ENCODE data around the gene ADARB2. TPM values are rescaled to one million over a fixed set of nuclear protein-coding genes. Genes with fewer than 3 reads are reported as not detected.

ADARB2 gene
- total and polyA plus RNA-seq, 10 of the 15 experiments (the other 5 are each of a cell fraction or from before 2014, with no cell fraction given): 0.02 to 4.1 (median 0.76) TPM

DNA sequence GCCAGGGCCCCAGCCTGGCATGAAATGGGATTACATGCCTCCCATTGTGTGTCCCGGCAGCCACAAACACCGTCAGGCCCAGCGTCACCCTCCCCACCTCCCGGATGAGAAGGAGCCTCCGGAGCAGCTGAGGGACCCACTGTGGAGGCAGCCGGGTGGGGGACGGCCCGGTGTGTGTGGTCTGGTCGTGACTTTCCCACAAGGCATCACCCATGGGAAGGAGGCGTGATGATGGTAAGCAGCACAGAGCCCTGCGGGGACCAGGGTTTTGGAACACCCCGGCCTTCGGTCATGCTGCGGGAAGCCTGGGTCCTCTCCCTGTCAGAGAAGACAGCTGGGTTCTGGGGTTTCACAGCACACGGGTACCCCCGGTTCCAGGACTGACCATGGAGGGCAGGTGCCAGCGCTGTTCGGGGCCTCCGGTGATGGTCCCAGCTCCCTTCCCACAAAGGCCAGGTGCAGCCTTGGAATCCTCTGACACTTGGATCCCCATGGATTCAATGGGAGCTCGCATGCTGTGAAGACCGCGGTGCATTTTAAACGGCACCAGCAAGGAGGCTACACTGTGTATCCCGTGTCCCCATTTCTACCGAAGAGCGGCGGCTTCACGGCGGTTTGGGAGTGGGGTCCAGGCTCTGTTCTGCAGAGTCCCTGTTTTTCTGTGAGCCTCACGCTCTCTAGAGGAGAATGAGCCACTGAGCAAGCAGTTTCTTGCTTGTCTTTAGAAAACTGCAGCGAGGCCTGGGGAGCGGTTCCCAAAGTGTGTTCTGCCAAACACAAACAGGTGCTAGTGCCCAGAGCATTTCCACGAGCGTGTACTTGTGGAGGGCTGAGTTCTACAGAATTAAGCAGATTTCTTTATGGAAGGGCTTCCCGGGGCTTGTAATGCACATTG, 336.0 kb downstream of the ADARB2 start (continued):
- TF ChIP-seq STAT3 (IDR thresholded peaks at IDR 0.05; ENCODE audit: low read depth, low read length): no peak

DNA sequence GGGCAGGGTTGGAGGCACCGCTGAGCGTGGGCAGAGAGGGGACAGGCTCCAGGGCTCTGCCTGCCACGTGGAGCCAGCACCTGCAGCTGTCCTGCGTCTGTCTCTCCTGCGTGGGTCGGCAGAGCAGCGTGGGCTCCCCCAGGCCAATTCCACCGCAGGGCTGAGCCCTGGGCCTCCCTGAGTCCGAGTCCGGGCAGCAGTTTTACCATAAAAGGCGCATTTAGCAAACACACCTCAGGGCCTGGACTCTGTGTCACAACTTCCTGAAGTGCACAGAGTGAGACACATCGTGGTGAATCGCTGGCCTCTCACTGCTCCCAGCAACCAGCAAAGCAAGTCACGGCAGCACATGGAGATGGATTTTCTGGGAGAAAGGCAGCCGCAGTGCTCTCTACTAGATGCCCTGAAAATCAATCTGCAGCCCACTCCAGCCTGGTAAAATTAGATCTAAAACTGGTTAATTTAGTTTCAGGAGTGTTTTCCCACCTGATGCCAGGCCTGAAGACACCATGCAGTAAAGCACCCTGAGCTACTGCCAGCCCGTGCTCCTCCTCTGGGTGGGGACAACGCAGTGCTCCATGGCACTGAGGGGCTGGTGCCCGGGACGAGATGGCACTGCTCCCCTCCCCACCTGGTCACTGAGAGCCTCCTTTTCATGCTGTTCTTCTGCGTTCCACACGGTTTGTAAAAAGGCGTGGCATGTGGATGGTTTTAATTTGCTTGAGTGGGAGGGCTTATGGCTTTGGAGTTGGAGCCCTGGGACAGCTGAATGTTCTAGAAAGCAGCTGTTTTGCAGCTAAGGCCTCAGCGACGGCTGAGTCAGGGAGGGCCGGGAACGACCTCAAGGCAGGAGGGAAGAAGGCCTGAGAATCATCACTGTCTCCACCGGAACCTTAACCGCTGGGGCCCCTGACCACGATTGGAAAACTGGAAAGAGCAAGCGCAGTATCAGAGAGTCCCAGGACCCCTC, 336.9 kb downstream of the ADARB2 start:
- WGBS (ENCODE audit: insufficient coverage, insufficient replicate concordance, low lambda C conversion rate, missing lambda C conversion rate): 24% methylated on average over 28 of the region's 30 CpGs
- ATAC-seq: no peak
- TF ChIP-seq NR2C1 (IDR thresholded peaks at IDR 0.05) (no peak), ZZZ3 (IDR thresholded peaks at IDR 0.05; ENCODE audit: control insufficient read depth, insufficient read length, low read depth) (no peak), GATAD2B (conservative IDR thresholded peaks at IDR 0.05; ENCODE audit: low read depth) (no peak), BRCA1 (IDR thresholded peaks at IDR 0.05; ENCODE audit: low read depth, low read length) (no peak), SPI1 (IDR thresholded peaks at IDR 0.05; ENCODE audit: borderline replicate concordance, insufficient read depth, low read depth, low read length) (no peak), STAT1 (conservative IDR thresholded peaks at IDR 0.05) (no peak), STAT3 (IDR thresholded peaks at IDR 0.05; ENCODE audit: low read depth, low read length) (no peak), IRF4 (IDR thresholded peaks at IDR 0.05; ENCODE audit: low read depth, low read length) (no peak), RAD21 (IDR thresholded peaks at IDR 0.05; ENCODE audit: insufficient read depth, low read depth, low read length) (no peak), POU2F2 (IDR thresholded peaks at IDR 0.05; ENCODE audit: borderline replicate concordance, low read depth, low read length) (no peak), GABPA (IDR thresholded peaks at IDR 0.05; ENCODE audit: low read depth) (no peak)
- TF ChIP-seq, protein P1, sequence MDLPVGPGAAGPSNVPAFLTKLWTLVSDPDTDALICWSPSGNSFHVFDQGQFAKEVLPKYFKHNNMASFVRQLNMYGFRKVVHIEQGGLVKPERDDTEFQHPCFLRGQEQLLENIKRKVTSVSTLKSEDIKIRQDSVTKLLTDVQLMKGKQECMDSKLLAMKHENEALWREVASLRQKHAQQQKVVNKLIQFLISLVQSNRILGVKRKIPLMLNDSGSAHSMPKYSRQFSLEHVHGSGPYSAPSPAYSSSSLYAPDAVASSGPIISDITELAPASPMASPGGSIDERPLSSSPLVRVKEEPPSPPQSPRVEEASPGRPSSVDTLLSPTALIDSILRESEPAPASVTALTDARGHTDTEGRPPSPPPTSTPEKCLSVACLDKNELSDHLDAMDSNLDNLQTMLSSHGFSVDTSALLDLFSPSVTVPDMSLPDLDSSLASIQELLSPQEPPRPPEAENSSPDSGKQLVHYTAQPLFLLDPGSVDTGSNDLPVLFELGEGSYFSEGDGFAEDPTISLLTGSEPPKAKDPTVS (IDR thresholded peaks at IDR 0.05; ENCODE audit: low read depth, low read length): no peak
- TF ChIP-seq, protein P2, sequence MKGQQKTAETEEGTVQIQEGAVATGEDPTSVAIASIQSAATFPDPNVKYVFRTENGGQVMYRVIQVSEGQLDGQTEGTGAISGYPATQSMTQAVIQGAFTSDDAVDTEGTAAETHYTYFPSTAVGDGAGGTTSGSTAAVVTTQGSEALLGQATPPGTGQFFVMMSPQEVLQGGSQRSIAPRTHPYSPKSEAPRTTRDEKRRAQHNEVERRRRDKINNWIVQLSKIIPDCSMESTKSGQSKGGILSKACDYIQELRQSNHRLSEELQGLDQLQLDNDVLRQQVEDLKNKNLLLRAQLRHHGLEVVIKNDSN (IDR thresholded peaks at IDR 0.05; ENCODE audit: borderline replicate concordance, extremely low read length, insufficient read depth, low read depth, low read length): no peak
- TF ChIP-seq, protein P3, sequence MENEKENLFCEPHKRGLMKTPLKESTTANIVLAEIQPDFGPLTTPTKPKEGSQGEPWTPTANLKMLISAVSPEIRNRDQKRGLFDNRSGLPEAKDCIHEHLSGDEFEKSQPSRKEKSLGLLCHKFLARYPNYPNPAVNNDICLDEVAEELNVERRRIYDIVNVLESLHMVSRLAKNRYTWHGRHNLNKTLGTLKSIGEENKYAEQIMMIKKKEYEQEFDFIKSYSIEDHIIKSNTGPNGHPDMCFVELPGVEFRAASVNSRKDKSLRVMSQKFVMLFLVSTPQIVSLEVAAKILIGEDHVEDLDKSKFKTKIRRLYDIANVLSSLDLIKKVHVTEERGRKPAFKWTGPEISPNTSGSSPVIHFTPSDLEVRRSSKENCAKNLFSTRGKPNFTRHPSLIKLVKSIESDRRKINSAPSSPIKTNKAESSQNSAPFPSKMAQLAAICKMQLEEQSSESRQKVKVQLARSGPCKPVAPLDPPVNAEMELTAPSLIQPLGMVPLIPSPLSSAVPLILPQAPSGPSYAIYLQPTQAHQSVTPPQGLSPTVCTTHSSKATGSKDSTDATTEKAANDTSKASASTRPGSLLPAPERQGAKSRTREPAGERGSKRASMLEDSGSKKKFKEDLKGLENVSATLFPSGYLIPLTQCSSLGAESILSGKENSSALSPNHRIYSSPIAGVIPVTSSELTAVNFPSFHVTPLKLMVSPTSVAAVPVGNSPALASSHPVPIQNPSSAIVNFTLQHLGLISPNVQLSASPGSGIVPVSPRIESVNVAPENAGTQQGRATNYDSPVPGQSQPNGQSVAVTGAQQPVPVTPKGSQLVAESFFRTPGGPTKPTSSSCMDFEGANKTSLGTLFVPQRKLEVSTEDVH (IDR thresholded peaks at IDR 0.05; ENCODE audit: low read depth, partially characterized antibody): no peak

More for the DNA sequence above, 336.9 kb downstream of the ADARB2 start:
- intact Hi-C loops (cut with micrococcal nuclease; ENCODE audit: unreplicated experiment) (no loop called here), in situ Hi-C loops (cut with MboI) (no loop called here)
- H3K36me3 ChIP-seq (ENCODE audit: control insufficient read depth in 2 of 2, insufficient read depth in 2 of 2, low read length in 1 of 2): no peaks in the 10 kb centered on the region
- H2AFZ ChIP-seq (ENCODE audit: control insufficient read depth, low read depth, low read length): no peak overlapping the region
- no peaks in the 10 kb centered on the region for H4K20me1 ChIP-seq (ENCODE audit: control insufficient read depth, insufficient read depth)
- H3K79me2 ChIP-seq (ENCODE audit: control insufficient read depth, insufficient read depth, low read length): no peaks in the 10 kb centered on the region
- no peaks in the 10 kb centered on the region for H3K27me3 ChIP-seq (replicated peaks in 1 of 2; ENCODE audit: control insufficient read depth in 2 of 2, insufficient read depth in 2 of 2, low read length in 1 of 2)
- no peak overlapping the region for H3K9ac ChIP-seq (ENCODE audit: control insufficient read depth, insufficient read depth, low read length)
- no peak overlapping the region for H3K4me3 ChIP-seq
- no peak for FAIRE-seq
- no TSS peak for BruUV-seq (replicated peaks)
- H3K27ac ChIP-seq (ENCODE audit: control insufficient read depth, insufficient read depth): no peak overlapping the region
- ChIA-PET RAD21 (ENCODE audit: unreplicated experiment) (no interaction called here), CTCF (no interaction called here), POLR2A (no interaction called here), SMC1A (ENCODE audit: uncharacterized antibody, unreplicated experiment) (no interaction called here)
- DNase-seq (ENCODE audit: low read depth, low spot score): no peak
- no peak overlapping the region for H3K4me2 ChIP-seq (ENCODE audit: control insufficient read depth, insufficient read depth)
- H3K9me3 ChIP-seq (replicated peaks; ENCODE audit: control insufficient read depth, insufficient read depth, low read length): no peaks in the 10 kb centered on the region
- H3K4me1 ChIP-seq (ENCODE audit: control insufficient read depth, insufficient read depth, low read length): no peaks in the 10 kb centered on the region

Data from GM12878 (cell line).